ENCODE results near the gene TMTC2. TPM values are rescaled to one million over a fixed set of nuclear protein-coding genes. Genes with fewer than 3 reads are reported as not detected.

TMTC2 gene
- total RNA-seq, 4 donors from 2014 or later = 19.5 to 35.8 (median 22.9) TPM

DNA sequence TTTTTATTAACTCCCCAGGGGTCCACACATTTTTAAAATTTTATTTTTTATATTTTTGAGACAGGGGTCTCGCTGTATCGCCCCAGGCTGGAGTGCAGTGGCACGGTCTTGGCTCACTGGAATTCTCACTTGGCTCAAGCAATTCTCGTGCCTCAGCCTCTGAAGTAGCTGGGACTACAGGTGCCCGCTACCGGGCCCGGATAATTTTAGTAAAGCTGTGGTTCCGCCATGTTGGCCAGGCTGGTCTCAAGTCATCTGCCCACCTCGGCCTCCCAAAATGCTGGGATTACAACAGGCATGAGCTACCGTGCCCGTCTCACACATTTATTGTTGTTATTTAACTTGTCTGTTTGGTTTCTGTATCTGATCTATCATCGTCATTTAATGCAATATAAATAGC is 307.4 kb downstream of the TMTC2 start:
- Histone ChIP-seq H3K9me3 (no peaks in the 10 kb centered on the region), H3K4me3 (no peak overlapping the region), H3K27me3 (no peaks in the 10 kb centered on the region), H3K36me3 (no peaks in the 10 kb centered on the region), H3K4me1 (no peaks in the 10 kb centered on the region), H3K27ac (no peak overlapping the region)
- 98 to 99% methylated on average over 12 of the region's 12 CpGs for WGBS, 2 donors
- DNase-seq (ENCODE audit: low spot score in 2 of 2) = no peak
- TF ChIP-seq POLR2A (IDR thresholded peaks at IDR 0.05) (no peak), EP300 (IDR thresholded peaks at IDR 0.05) (no peak)
- TF ChIP-seq, protein P1, sequence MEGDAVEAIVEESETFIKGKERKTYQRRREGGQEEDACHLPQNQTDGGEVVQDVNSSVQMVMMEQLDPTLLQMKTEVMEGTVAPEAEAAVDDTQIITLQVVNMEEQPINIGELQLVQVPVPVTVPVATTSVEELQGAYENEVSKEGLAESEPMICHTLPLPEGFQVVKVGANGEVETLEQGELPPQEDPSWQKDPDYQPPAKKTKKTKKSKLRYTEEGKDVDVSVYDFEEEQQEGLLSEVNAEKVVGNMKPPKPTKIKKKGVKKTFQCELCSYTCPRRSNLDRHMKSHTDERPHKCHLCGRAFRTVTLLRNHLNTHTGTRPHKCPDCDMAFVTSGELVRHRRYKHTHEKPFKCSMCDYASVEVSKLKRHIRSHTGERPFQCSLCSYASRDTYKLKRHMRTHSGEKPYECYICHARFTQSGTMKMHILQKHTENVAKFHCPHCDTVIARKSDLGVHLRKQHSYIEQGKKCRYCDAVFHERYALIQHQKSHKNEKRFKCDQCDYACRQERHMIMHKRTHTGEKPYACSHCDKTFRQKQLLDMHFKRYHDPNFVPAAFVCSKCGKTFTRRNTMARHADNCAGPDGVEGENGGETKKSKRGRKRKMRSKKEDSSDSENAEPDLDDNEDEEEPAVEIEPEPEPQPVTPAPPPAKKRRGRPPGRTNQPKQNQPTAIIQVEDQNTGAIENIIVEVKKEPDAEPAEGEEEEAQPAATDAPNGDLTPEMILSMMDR (IDR thresholded peaks at IDR 0.05) = no peak

DNA sequence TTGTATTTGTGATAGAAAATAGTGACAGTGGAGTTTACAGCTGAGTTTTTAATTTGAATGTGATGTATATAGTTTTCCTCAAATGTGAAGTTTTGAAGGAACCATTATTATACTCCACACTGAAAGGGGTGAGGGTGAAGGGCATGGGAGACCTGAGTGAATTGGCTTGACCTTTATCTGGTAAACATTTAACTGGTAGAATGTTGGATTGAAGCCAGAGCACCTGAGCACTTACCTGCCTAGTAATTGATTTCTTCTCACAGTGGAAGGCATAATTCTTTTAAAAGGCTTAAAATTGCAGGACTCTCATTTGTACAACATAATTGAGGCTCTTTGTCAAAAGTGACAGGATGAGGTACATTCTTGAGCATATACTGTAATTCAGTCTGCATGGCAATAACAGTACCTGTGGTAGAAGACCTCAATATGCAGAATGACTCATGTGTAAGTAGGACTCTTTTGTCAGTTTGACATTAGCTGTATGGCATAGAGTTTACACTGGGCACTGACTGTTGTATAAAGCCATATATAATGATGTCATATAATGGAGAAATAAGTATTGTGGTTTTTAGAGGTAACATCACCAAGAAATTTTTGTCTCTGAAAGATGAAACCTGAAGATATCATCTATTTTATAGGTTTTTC is 309.6 kb downstream of the TMTC2 start:
- no peak overlapping the region for H3K4me3 ChIP-seq
- no peak for TF ChIP-seq POLR2A (IDR thresholded peaks at IDR 0.05)
- no peak overlapping the region for H3K27ac ChIP-seq
- H3K27me3 ChIP-seq = no peaks in the 10 kb centered on the region
- H3K9me3 ChIP-seq = no peaks in the 10 kb centered on the region
- H3K36me3 ChIP-seq = peaks cover 0 to 10% (median 0%) of the 10 kb centered on the region in 3 donors
- no peaks in the 10 kb centered on the region for H3K4me1 ChIP-seq
- DNase-seq (ENCODE audit: low spot score in 2 of 2) = no peak

DNA sequence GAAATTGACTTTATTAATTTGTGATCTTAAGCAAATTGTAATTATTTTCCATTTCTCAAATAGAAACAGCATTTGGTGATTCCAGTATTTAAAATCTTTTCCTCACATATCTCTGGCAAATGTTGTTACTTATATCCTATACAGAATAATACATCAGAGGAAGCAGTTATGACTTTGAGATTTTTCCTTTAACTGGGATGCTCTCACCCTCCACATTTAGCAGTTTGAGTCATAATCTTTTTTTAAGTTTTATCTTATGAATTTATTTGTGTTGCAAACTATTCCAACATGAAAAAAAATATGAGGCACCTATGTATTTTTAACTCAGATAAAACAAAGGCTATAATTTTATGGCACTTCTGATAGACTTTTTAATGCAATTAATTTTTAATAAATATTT is 311.8 kb downstream of the TMTC2 start:
- H3K4me1 ChIP-seq = no peaks in the 10 kb centered on the region
- H3K4me3 ChIP-seq = no peak overlapping the region
- H3K27ac ChIP-seq = no peak overlapping the region
- DNase-seq (ENCODE audit: low spot score in 2 of 2) = no peak
- H3K9me3 ChIP-seq = no peaks in the 10 kb centered on the region
- TF ChIP-seq EP300 (IDR thresholded peaks at IDR 0.05) = no peak
- TF ChIP-seq POLR2A (IDR thresholded peaks at IDR 0.05) = no peak
- TF ChIP-seq, protein P1 (IDR thresholded peaks at IDR 0.05) = no peak
- no peaks in the 10 kb centered on the region for H3K27me3 ChIP-seq
- peaks cover 0 to 10% (median 0%) of the 10 kb centered on the region in 3 donors for H3K36me3 ChIP-seq

DNA sequence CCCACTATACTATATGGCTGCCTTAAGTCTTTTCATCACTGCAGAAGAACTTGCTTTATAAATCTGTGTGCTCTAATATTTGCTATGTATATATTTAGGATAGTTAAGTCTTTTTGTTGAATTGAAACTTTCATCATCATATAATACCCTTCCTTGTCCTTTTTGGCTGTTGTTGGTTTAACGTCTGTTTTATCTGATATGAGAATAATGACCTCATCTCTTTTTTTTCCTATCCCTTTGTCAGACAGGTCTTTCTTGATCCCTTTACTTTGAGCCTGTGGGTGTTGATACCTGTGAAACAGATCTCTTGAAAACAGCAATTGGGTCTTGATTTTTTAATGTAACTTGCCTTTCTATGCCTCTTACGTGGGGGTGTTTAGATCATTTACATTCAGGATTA is 316.3 kb downstream of the TMTC2 start:
- H3K27ac ChIP-seq = no peak overlapping the region
- no peak overlapping the region for H3K4me3 ChIP-seq
- TF ChIP-seq, protein P1 (IDR thresholded peaks at IDR 0.05) = no peak
- TF ChIP-seq POLR2A (IDR thresholded peaks at IDR 0.05) = no peak
- no peak for TF ChIP-seq EP300 (IDR thresholded peaks at IDR 0.05)
- H3K36me3 ChIP-seq = peaks cover 0 to 31% (median 0%) of the 10 kb centered on the region in 3 donors
- no peak for DNase-seq (ENCODE audit: low spot score in 2 of 2)
- H3K9me3 ChIP-seq = peaks cover 0 to 10% (median 1%) of the 10 kb centered on the region in 4 donors
- H3K4me1 ChIP-seq = no peaks in the 10 kb centered on the region
- WGBS, 2 donors = 44 to 48% methylated on average over 2 of the region's 2 CpGs
- no peaks in the 10 kb centered on the region for H3K27me3 ChIP-seq

DNA sequence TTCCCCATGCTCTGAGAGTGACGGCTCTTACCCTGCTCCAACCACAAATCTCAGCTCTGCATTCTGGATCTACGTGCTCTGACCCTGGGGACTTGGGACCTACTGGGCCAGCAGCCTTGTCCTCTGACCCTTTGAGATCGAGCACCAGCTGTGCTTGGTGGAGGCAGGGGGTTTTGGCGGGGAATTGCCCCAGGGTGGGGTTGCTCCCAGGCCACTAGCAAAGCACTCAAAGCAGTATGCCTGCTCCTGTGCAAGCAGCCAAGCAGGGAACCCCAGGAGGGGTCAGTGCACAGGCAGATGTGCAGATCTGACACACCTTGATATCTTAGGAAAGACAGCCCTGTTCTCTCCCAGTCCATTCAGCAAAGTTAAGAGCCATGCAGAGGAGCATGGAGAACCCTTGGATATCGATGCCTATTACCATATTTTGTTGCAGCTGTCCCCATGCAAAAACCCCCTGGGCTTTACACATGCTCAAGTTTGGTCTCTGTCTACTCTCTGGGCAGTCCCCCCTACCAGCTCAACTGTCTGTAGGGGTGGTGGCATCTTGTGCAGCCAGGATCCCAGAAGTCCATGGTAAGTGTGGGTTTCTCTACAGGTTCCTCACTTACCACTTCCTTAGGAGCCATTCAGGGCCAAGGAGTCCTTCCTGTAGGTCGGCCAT is 319.0 kb downstream of the TMTC2 start:
- Histone ChIP-seq H3K4me3 (no peak overlapping the region), H3K36me3 (peaks cover 0 to 44% (median 0%) of the 10 kb centered on the region in 3 donors), H3K9me3 (peaks cover 0 to 27% (median 5%) of the 10 kb centered on the region in 4 donors), H3K27ac (no peak overlapping the region), H3K27me3 (no peaks in the 10 kb centered on the region), H3K4me1 (no peaks in the 10 kb centered on the region)
- DNase-seq (ENCODE audit: low spot score in 2 of 2) = no peak
- TF ChIP-seq POLR2A (IDR thresholded peaks at IDR 0.05) = no peak
- 91 to 98% methylated on average over 6 of the region's 6 CpGs for WGBS, 2 donors

DNA sequence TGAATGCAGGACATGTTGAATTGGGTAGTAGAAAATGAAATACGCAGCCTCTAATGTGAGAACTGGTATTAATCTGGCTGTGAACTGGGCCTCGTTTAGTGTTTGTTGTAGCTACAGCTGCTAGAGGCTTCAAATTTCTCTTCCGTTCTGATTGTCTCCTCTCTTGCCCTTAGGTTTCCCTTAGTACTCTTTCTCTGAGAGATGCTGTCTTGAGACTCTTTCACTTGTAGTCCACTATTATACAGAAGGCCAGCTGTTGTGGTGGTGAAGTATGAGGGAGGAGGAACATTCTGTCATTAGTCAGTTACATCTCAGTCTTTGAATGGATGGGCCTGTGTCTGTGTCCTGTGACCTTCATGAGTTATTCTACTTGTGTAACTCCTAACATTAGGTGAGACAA is 322.0 kb downstream of the TMTC2 start:
- H3K4me3 ChIP-seq = no peak overlapping the region

More for the DNA sequence above, 322.0 kb downstream of the TMTC2 start:
- Histone ChIP-seq H3K36me3 (peaks cover 0 to 44% (median 0%) of the 10 kb centered on the region in 3 donors), H3K9me3 (peaks cover 0 to 27% (median 5%) of the 10 kb centered on the region in 4 donors), H3K27ac (no peak overlapping the region), H3K4me1 (no peaks in the 10 kb centered on the region), H3K27me3 (no peaks in the 10 kb centered on the region)
- 61 to 62% methylated on average over 3 of the region's 3 CpGs for WGBS, 2 donors
- TF ChIP-seq, protein P1 (IDR thresholded peaks at IDR 0.05) = no peak
- no peak for TF ChIP-seq POLR2A (IDR thresholded peaks at IDR 0.05)
- no peak for TF ChIP-seq EP300 (IDR thresholded peaks at IDR 0.05)
- DNase-seq (ENCODE audit: low spot score in 2 of 2) = no peak

Measured in tibial nerve (tissue), 4 donors.